Muscle layer of colon (tissue), 2 donors: Measurements from ENCODE around the gene DNMT3L.
"Not testable (repeated sequence)": the region's sequence is repeated elsewhere in the genome, so short reads cannot be mapped to it uniquely, and the experiment has no call there.

Source experiments
- H3K27ac ChIP-seq: one replicate; pipeline ENCODE4 v1.7.0; 2013; ENCODE audit warnings: low read depth, mild to moderate bottlenecking, low read length, moderate library complexity
- H3K27me3 ChIP-seq, 2 donors: one replicate each; pipeline ENCODE4 v1.7.0; 2013; ENCODE audit warnings: low read length in 2 of 2, mild to moderate bottlenecking in 2 of 2; ENCODE audit not compliant: insufficient read depth in 2 of 2, control insufficient read depth in 1 of 2
- H3K36me3 ChIP-seq: one replicate; pipeline ENCODE4 v1.7.0; 2013; ENCODE audit warnings: mild to moderate bottlenecking, low read length; ENCODE audit not compliant: insufficient read depth
- H3K4me1 ChIP-seq: one replicate; pipeline ENCODE4 v1.7.0; 2013; ENCODE audit warnings: mild to moderate bottlenecking, low read length; ENCODE audit not compliant: insufficient read depth
- H3K4me3 ChIP-seq, 2 donors: one replicate each; pipeline ENCODE4 v1.7.0; 2013; ENCODE audit warnings: low read length in 2 of 2, low read depth in 1 of 2, mild to moderate bottlenecking in 1 of 2, moderate library complexity in 1 of 2
- H3K9ac ChIP-seq: one replicate; pipeline ENCODE4 v1.7.0; 2013; ENCODE audit warnings: low read length
- H3K9me3 ChIP-seq: one replicate; pipeline ENCODE4 v1.7.0; 2013; ENCODE audit warnings: mild to moderate bottlenecking, low read length
- donor health status: abdominal sarcoma.
- donor health status: Adenocarcinoma of cecum.

Gene DNMT3L

DNA sequence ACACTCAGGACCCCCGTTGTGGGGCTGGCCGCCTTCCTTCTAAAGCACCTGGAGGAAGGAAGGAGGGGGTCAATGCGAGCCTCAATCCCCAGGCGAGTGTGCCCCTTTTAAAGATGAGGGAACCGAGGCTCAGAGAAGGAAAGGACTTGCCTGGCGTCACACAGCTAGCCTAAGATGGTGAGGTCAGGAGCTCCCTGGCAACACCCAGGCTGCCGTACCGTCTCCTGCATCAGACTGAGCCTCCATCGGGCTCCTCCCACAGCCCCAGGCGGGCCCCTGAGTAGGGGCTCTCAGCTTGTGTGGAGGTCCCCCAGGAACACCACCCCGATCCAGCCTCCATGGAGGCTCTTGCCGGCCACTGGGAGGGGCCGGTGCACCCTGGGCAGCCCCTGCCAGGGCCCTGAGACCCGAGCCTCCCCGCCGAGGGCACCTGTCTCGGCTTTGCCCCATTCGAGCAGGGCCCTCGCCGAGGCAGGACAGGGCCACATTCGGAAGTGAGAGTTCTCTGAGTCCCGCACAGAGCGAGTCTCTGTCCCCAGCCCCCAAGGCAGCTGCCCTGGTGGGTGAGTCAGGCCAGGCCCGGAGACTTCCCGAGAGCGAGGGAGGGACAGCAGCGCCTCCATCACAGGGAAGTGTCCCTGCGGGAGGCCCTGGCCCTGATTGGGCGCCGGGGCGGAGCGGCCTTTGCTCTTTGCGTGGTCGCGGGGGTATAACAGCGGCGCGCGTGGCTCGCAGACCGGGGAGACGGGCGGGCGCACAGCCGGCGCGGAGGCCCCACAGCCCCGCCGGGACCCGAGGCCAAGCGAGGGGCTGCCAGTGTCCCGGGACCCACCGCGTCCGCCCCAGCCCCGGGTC, 23.7 kb upstream of the DNMT3L start, which contains the start of gene AIRE:
Gene AIRE, plus strand, starts transcription at position 739 of the 855 bp plus-strand sequence. CDS start 131 bp downstream, outside the sequence.
- H3K27me3 ChIP-seq: peaks cover 4 to 38% of the 10 kb centered on the region in 2 donors
- no peak within 1 kb of the TSS for H3K4me3 ChIP-seq
- H3K27ac ChIP-seq: no peak within 1 kb of the TSS
- H3K36me3 ChIP-seq: no peaks in the 10 kb centered on the region
- H3K4me1 ChIP-seq: no peaks in the 10 kb centered on the region
- H3K9ac ChIP-seq: no peak within 1 kb of the TSS
- H3K9me3 ChIP-seq: no peaks in the 10 kb centered on the region

GRCh38 chr21:44283948-44284347, 22.3 kb upstream of the DNMT3L start:
- H3K9me3 ChIP-seq: no peaks in the 10 kb centered on the region
- no peaks in the 10 kb centered on the region for H3K36me3 ChIP-seq
- H3K27ac ChIP-seq: no peak overlapping the region
- no peaks in the 10 kb centered on the region for H3K4me1 ChIP-seq
- peaks cover 4 to 38% of the 10 kb centered on the region in 2 donors for H3K27me3 ChIP-seq
- no peak overlapping the region for H3K9ac ChIP-seq
- H3K4me3 ChIP-seq: no peak overlapping the region

DNA sequence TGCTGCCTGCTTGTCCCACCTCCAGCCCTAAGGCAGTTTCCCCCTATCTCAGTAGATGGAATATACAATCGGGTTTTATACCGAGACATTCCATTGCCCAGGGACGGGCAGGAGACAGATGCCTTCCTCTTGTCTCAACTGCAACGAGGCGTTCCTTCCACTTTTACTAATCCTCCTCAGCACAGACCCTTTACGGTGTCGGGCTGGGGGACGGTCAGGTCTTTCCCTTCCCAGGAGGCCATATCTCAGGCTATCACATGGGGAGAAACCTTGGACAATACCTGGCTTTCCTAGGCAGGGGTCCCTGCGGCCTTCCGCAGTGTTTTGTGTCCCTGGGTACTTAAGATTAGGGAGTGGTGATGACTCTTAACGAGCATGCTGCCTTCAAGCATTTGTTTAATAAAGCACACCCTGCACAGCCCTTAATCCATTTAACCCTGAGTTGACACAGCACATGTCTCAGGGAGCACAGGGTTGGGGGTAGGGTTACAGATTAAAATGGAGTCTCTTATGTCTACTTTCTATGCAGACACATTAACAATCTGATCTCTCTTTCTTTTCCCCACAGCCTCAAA, 21.6 kb upstream of the DNMT3L start:
- H3K4me1 ChIP-seq, H3K4me3 ChIP-seq, H3K36me3 ChIP-seq, H3K9me3 ChIP-seq, H3K27ac ChIP-seq, H3K9ac ChIP-seq: not testable (repeated sequence)
- H3K27me3 ChIP-seq: peaks cover 4 to 35% of the 10 kb centered on the region in 2 donors

DNA sequence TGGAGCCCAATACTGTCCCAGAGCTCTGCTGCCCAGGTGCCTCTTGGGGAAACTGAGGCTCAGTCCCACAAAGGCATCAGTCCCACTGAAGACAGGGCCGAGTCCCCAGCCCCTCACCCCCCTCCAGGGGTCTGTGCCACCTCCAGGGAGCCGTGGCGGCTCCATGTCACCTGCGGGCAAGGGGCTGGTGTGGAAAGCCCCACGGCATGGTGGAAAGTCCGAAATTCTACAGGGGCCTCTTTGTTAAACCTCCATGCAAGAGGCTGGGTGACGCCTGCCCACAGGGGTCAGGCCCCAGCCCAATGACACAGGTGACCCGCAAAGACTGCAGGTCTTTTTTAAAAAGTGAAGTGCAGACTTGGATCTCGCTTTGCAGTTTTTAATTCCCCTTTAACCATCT, 20.7 kb upstream of the DNMT3L start:
- H3K27me3 ChIP-seq: peaks cover 4 to 29% of the 10 kb centered on the region in 2 donors
- no peaks in the 10 kb centered on the region for H3K36me3 ChIP-seq
- no peak overlapping the region for H3K27ac ChIP-seq
- no peak overlapping the region for H3K4me3 ChIP-seq
- H3K4me1 ChIP-seq: no peaks in the 10 kb centered on the region
- no peaks in the 10 kb centered on the region for H3K9me3 ChIP-seq
- H3K9ac ChIP-seq: no peak overlapping the region

- no peak overlapping the region for H3K9ac ChIP-seq
- peaks cover 4 to 23% of the 10 kb centered on the region in 2 donors for H3K27me3 ChIP-seq
- no peaks in the 10 kb centered on the region for H3K36me3 ChIP-seq
- H3K4me3 ChIP-seq: no peak overlapping the region
- H3K9me3 ChIP-seq: no peaks in the 10 kb centered on the region
- H3K4me1 ChIP-seq: no peaks in the 10 kb centered on the region
- H3K27ac ChIP-seq: no peak overlapping the region
Measured at GRCh38 chr21:44281801-44282200, 20.1 kb upstream of the DNMT3L start.

DNA sequence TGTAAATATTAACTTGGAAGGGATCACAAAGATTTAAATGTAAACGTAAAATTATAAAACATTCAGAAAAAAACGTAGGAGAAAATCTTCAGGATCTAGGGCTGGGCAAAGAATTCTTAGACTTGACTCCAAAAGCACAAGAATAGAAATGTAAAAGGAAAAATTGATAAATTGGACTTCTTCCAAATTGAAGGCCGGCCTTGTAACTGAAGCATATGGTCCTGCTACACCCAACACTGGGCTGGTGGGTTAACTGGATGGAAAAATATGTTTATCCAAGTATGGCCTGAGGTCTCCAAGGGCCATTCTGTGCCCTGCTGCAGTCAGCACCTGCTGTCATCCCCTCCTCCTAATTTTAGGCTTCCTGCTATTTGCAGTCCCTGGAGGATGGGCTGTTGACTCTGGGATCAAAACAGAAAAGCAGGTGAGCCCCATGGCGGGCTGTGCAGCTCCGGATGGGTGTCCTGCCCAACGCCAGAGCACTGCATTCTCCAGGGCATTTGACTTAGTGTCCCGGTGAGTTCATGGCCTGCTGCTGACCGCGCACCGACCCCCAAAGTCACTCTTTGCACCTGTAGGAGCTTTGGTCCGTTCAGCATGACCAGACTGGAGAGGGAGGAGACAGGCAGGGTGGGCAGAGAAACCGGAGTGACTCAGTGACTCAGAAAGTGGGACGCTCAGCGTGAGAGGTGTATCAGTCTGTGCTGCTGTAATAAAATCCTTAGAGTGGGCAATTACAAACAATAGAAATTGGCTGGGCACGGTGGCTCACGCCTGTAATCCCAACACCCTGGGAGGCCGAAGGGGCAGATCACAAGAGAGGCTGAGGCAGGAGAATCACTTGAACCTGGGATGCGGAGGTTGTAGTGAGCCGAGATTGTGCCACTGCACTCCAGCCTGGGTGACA, 17.9 kb upstream of the DNMT3L start:
- Histone ChIP-seq H3K27me3 (peaks cover 0 to 2% of the 10 kb centered on the region in 2 donors), H3K27ac (no peak overlapping the region), H3K4me1 (no peaks in the 10 kb centered on the region), H3K36me3 (no peaks in the 10 kb centered on the region), H3K9ac (no peak overlapping the region), H3K4me3 (no peak overlapping the region), H3K9me3 (no peaks in the 10 kb centered on the region)

- H3K9me3 ChIP-seq: no peaks in the 10 kb centered on the region
- H3K4me1 ChIP-seq: no peaks in the 10 kb centered on the region
- no peaks in the 10 kb centered on the region for H3K36me3 ChIP-seq
- no peak overlapping the region for H3K27ac ChIP-seq
- no peak overlapping the region for H3K9ac ChIP-seq
- no peak overlapping the region for H3K4me3 ChIP-seq
- H3K27me3 ChIP-seq: no peaks in the 10 kb centered on the region
Measured at GRCh38 chr21:44275041-44275440, 13.3 kb upstream of the DNMT3L start.

- Histone ChIP-seq H3K9ac (no peak overlapping the region), H3K9me3 (no peaks in the 10 kb centered on the region), H3K27ac (no peak overlapping the region), H3K4me3 (no peak overlapping the region), H3K27me3 (no peaks in the 10 kb centered on the region), H3K36me3 (no peaks in the 10 kb centered on the region), H3K4me1 (no peaks in the 10 kb centered on the region)
Measured at GRCh38 chr21:44273046-44273445, 11.3 kb upstream of the DNMT3L start.

GRCh38 chr21:44272284-44272858, 10.7 kb upstream of the DNMT3L start:
- Histone ChIP-seq H3K36me3 (no peaks in the 10 kb centered on the region), H3K27me3 (no peaks in the 10 kb centered on the region), H3K4me3 (no peak overlapping the region), H3K9me3 (no peaks in the 10 kb centered on the region), H3K4me1 (no peaks in the 10 kb centered on the region), H3K9ac (no peak overlapping the region), H3K27ac (no peak overlapping the region)

DNA sequence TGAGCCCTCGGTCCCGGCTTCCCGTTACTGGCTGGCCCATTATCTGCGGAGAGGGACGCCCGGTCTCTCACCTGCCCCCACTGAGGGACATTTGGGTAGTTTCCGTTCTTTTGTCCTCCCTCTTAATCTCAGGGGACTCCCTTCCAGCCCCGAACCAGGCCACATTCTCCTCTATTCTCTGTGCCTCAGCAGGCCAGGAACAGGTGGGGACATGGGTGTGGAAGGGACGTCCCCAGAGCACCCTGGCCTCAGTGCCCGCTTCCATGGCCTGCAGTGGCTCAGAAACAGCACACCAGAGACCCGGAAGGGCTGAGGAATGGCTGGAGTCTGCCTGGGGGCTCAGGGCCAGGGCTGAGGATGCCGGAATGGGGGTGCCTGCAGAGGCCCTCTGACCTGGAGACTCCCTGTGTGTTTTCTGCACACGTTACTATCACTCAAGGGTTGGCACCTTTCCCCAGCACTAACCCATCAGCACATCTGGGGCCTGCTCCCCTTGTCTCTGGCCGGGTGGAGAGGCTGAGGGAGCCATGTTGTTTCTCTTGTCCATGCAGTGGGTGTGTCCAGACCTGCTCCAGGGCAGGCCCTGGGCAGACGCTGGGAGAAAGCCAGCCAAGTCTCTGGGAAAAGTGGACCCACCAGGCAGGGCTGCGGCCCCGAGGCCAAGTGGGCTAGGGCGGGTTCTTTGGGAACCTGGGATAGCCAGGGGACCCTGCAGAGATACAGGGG, 10.0 kb upstream of the DNMT3L start:
- Histone ChIP-seq H3K4me3 (no peak overlapping the region), H3K9me3 (no peaks in the 10 kb centered on the region), H3K9ac (no peak overlapping the region), H3K36me3 (no peaks in the 10 kb centered on the region), H3K4me1 (no peaks in the 10 kb centered on the region), H3K27ac (no peak overlapping the region), H3K27me3 (no peaks in the 10 kb centered on the region)
